ENCODE data around the gene MRFAP1L1.

Gene MRFAP1L1

GRCh38 chr4:6715704-6716017 is 6.0 kb upstream of the MRFAP1L1 start:
- Histone ChIP-seq H3K27me3 (ENCODE audit: control insufficient read depth in 1 of 2, insufficient read depth in 2 of 2, low read length in 2 of 2) (no peaks in the 10 kb centered on the region), H3K9ac (ENCODE audit: low read length in 2 of 2) (peak overlapping the region; percentile 66 to 82), H3K27ac (ENCODE audit: low read length) (peak overlapping the region; percentile 75), H3K4me1 (ENCODE audit: control insufficient read depth, insufficient read depth, low read length) (peaks cover 16% of the 10 kb centered on the region), H3K36me3 (ENCODE audit: control insufficient read depth in 2 of 2, insufficient read depth in 2 of 2, low read length in 2 of 2) (no peaks in the 10 kb centered on the region), H3K4me3 (ENCODE audit: low read length in 2 of 2) (peak overlapping the region; percentile 56 to 91), H3K9me3 (ENCODE audit: control insufficient read depth in 2 of 2, low read length in 2 of 2) (no peaks in the 10 kb centered on the region)

GRCh38 chr4:6714954-6715353 is 5.3 kb upstream of the MRFAP1L1 start:
- Histone ChIP-seq H3K4me3 (ENCODE audit: low read length in 2 of 2) (no peak overlapping the region), H3K27ac (ENCODE audit: low read length) (no peak overlapping the region), H3K9me3 (ENCODE audit: control insufficient read depth in 2 of 2, low read length in 2 of 2) (no peaks in the 10 kb centered on the region), H3K27me3 (ENCODE audit: control insufficient read depth in 1 of 2, insufficient read depth in 2 of 2, low read length in 2 of 2) (no peaks in the 10 kb centered on the region), H3K4me1 (ENCODE audit: control insufficient read depth, insufficient read depth, low read length) (peaks cover 13% of the 10 kb centered on the region), H3K36me3 (ENCODE audit: control insufficient read depth in 2 of 2, insufficient read depth in 2 of 2, low read length in 2 of 2) (no peaks in the 10 kb centered on the region), H3K9ac (ENCODE audit: low read length in 2 of 2) (no peak overlapping the region)

GRCh38 chr4:6710996-6711395 is 1.3 kb upstream of the MRFAP1L1 start:
- H3K9ac ChIP-seq (ENCODE audit: low read length in 2 of 2), result no peak overlapping the region
- H3K4me3 ChIP-seq (ENCODE audit: low read length in 2 of 2), result no peak overlapping the region
- no peaks in the 10 kb centered on the region for H3K27me3 ChIP-seq (ENCODE audit: control insufficient read depth in 1 of 2, insufficient read depth in 2 of 2, low read length in 2 of 2)
- H3K9me3 ChIP-seq (ENCODE audit: control insufficient read depth in 2 of 2, low read length in 2 of 2), result no peaks in the 10 kb centered on the region
- peaks cover 3 to 6% of the 10 kb centered on the region in 2 donors for H3K36me3 ChIP-seq (ENCODE audit: control insufficient read depth in 2 of 2, insufficient read depth in 2 of 2, low read length in 2 of 2)
- H3K4me1 ChIP-seq (ENCODE audit: control insufficient read depth, insufficient read depth, low read length), result peaks cover 15% of the 10 kb centered on the region
- no peak overlapping the region for H3K27ac ChIP-seq (ENCODE audit: low read length)

- Histone ChIP-seq H3K36me3 (ENCODE audit: control insufficient read depth in 2 of 2, insufficient read depth in 2 of 2, low read length in 2 of 2) (peaks cover 3 to 6% of the 10 kb centered on the region in 2 donors), H3K27me3 (ENCODE audit: control insufficient read depth in 1 of 2, insufficient read depth in 2 of 2, low read length in 2 of 2) (no peaks in the 10 kb centered on the region), H3K27ac (ENCODE audit: low read length) (peak overlapping the region; percentile 72), H3K9me3 (ENCODE audit: control insufficient read depth in 2 of 2, low read length in 2 of 2) (no peaks in the 10 kb centered on the region), H3K9ac (ENCODE audit: low read length in 2 of 2) (peak overlapping the region; percentile 80), H3K4me3 (ENCODE audit: low read length in 2 of 2) (peak overlapping the region; percentile 87 to 99), H3K4me1 (ENCODE audit: control insufficient read depth, insufficient read depth, low read length) (peaks cover 15% of the 10 kb centered on the region)
Measured at GRCh38 chr4:6710282-6710681, 617 bp upstream of the MRFAP1L1 start.

GRCh38 chr4:6706173-6706572 is 3.5 kb downstream of the MRFAP1L1 start:
- Histone ChIP-seq H3K36me3 (ENCODE audit: control insufficient read depth in 2 of 2, insufficient read depth in 2 of 2, low read length in 2 of 2) (peaks cover 7 to 10% of the 10 kb centered on the region in 2 donors), H3K27me3 (ENCODE audit: control insufficient read depth in 1 of 2, insufficient read depth in 2 of 2, low read length in 2 of 2) (no peaks in the 10 kb centered on the region), H3K9ac (ENCODE audit: low read length in 2 of 2) (no peak overlapping the region), H3K9me3 (ENCODE audit: control insufficient read depth in 2 of 2, low read length in 2 of 2) (no peaks in the 10 kb centered on the region), H3K4me1 (ENCODE audit: control insufficient read depth, insufficient read depth, low read length) (peaks cover 21% of the 10 kb centered on the region), H3K27ac (ENCODE audit: low read length) (no peak overlapping the region), H3K4me3 (ENCODE audit: low read length in 2 of 2) (no peak overlapping the region)

- Histone ChIP-seq H3K27ac (ENCODE audit: low read length) (no peak overlapping the region), H3K36me3 (ENCODE audit: control insufficient read depth in 2 of 2, insufficient read depth in 2 of 2, low read length in 2 of 2) (peaks cover 7 to 10% of the 10 kb centered on the region in 2 donors), H3K4me3 (ENCODE audit: low read length in 2 of 2) (no peak overlapping the region), H3K4me1 (ENCODE audit: control insufficient read depth, insufficient read depth, low read length) (peaks cover 21% of the 10 kb centered on the region), H3K9ac (ENCODE audit: low read length in 2 of 2) (no peak overlapping the region), H3K27me3 (ENCODE audit: control insufficient read depth in 1 of 2, insufficient read depth in 2 of 2, low read length in 2 of 2) (no peaks in the 10 kb centered on the region), H3K9me3 (ENCODE audit: control insufficient read depth in 2 of 2, low read length in 2 of 2) (no peaks in the 10 kb centered on the region)
Measured at GRCh38 chr4:6705646-6706045, 4.0 kb downstream of the MRFAP1L1 start.

- H3K4me1 ChIP-seq (ENCODE audit: control insufficient read depth, insufficient read depth, low read length), result peaks cover 14% of the 10 kb centered on the region
- no peak overlapping the region for H3K4me3 ChIP-seq (ENCODE audit: low read length in 2 of 2)
- no peak overlapping the region for H3K9ac ChIP-seq (ENCODE audit: low read length in 2 of 2)
- H3K27ac ChIP-seq (ENCODE audit: low read length), result no peak overlapping the region
- no peaks in the 10 kb centered on the region for H3K27me3 ChIP-seq (ENCODE audit: control insufficient read depth in 1 of 2, insufficient read depth in 2 of 2, low read length in 2 of 2)
- H3K9me3 ChIP-seq (ENCODE audit: control insufficient read depth in 2 of 2, low read length in 2 of 2), result no peaks in the 10 kb centered on the region
- peaks cover 8 to 10% of the 10 kb centered on the region in 2 donors for H3K36me3 ChIP-seq (ENCODE audit: control insufficient read depth in 2 of 2, insufficient read depth in 2 of 2, low read length in 2 of 2)
Measured at GRCh38 chr4:6703786-6704185, 5.9 kb downstream of the MRFAP1L1 start.

GRCh38 chr4:6702761-6703160 is 6.9 kb downstream of the MRFAP1L1 start:
- Histone ChIP-seq H3K4me3 (ENCODE audit: low read length in 2 of 2) (no peak overlapping the region), H3K4me1 (ENCODE audit: control insufficient read depth, insufficient read depth, low read length) (peaks cover 8% of the 10 kb centered on the region), H3K27ac (ENCODE audit: low read length) (no peak overlapping the region), H3K36me3 (ENCODE audit: control insufficient read depth in 2 of 2, insufficient read depth in 2 of 2, low read length in 2 of 2) (peaks cover 8% of the 10 kb centered on the region in 2 donors), H3K9me3 (ENCODE audit: control insufficient read depth in 2 of 2, low read length in 2 of 2) (no peaks in the 10 kb centered on the region), H3K27me3 (ENCODE audit: control insufficient read depth in 1 of 2, insufficient read depth in 2 of 2, low read length in 2 of 2) (no peaks in the 10 kb centered on the region), H3K9ac (ENCODE audit: low read length in 2 of 2) (no peak overlapping the region)

GRCh38 chr4:6701371-6701770 is 8.3 kb downstream of the MRFAP1L1 start:
- H3K36me3 ChIP-seq (ENCODE audit: control insufficient read depth in 2 of 2, insufficient read depth in 2 of 2, low read length in 2 of 2), result peaks cover 5 to 7% of the 10 kb centered on the region in 2 donors
- H3K4me1 ChIP-seq (ENCODE audit: control insufficient read depth, insufficient read depth, low read length), result peaks cover 7% of the 10 kb centered on the region
- no peak overlapping the region for H3K9ac ChIP-seq (ENCODE audit: low read length in 2 of 2)
- no peak overlapping the region for H3K4me3 ChIP-seq (ENCODE audit: low read length in 2 of 2)
- H3K27ac ChIP-seq (ENCODE audit: low read length), result no peak overlapping the region
- no peaks in the 10 kb centered on the region for H3K9me3 ChIP-seq (ENCODE audit: control insufficient read depth in 2 of 2, low read length in 2 of 2)
- no peaks in the 10 kb centered on the region for H3K27me3 ChIP-seq (ENCODE audit: control insufficient read depth in 1 of 2, insufficient read depth in 2 of 2, low read length in 2 of 2)

- Histone ChIP-seq H3K36me3 (ENCODE audit: control insufficient read depth in 2 of 2, insufficient read depth in 2 of 2, low read length in 2 of 2) (peaks cover 4 to 5% of the 10 kb centered on the region in 2 donors), H3K4me1 (ENCODE audit: control insufficient read depth, insufficient read depth, low read length) (peaks cover 7% of the 10 kb centered on the region), H3K9ac (ENCODE audit: low read length in 2 of 2) (no peak overlapping the region), H3K27ac (ENCODE audit: low read length) (no peak overlapping the region), H3K27me3 (ENCODE audit: control insufficient read depth in 1 of 2, insufficient read depth in 2 of 2, low read length in 2 of 2) (no peaks in the 10 kb centered on the region), H3K9me3 (ENCODE audit: control insufficient read depth in 2 of 2, low read length in 2 of 2) (no peaks in the 10 kb centered on the region), H3K4me3 (ENCODE audit: low read length in 2 of 2) (no peak overlapping the region)
Measured at GRCh38 chr4:6699903-6700302, 9.8 kb downstream of the MRFAP1L1 start.

GRCh38 chr4:6699388-6699787 is 10.3 kb downstream of the MRFAP1L1 start:
- Histone ChIP-seq H3K4me1 (ENCODE audit: control insufficient read depth, insufficient read depth, low read length) (peaks cover 7% of the 10 kb centered on the region), H3K27ac (ENCODE audit: low read length) (no peak overlapping the region), H3K9me3 (ENCODE audit: control insufficient read depth in 2 of 2, low read length in 2 of 2) (no peaks in the 10 kb centered on the region), H3K36me3 (ENCODE audit: control insufficient read depth in 2 of 2, insufficient read depth in 2 of 2, low read length in 2 of 2) (peaks cover 4 to 5% of the 10 kb centered on the region in 2 donors), H3K9ac (ENCODE audit: low read length in 2 of 2) (no peak overlapping the region), H3K27me3 (ENCODE audit: control insufficient read depth in 1 of 2, insufficient read depth in 2 of 2, low read length in 2 of 2) (no peaks in the 10 kb centered on the region), H3K4me3 (ENCODE audit: low read length in 2 of 2) (no peak overlapping the region)

Measured in stomach smooth muscle (tissue), 2 donors.